Measurements from ENCODE around the gene SSX2IP.

The SSX2IP gene

DNA sequence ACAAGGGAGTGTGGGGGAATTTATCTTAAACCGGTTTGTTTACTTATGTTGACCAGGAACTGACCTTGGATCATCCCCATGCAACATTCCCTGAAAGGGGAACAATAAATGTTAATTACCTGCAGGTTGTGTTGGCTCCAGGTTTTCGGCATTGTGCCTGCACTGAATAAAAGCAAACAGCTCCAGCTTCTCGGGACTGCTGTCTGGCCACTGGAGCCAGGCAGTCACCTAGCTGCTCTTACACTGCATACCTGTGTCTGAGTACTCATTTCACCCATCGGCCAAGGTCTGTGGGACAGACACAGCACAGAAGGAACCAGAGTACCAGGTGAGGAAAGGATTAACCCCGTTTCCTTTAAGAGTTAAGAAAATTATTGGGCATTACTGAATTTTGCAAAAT, 83.3 kb downstream of the SSX2IP start:
- no peak for DNase-seq (ENCODE audit: extremely low read depth, low read depth)
- TF ChIP-seq, protein P1, sequence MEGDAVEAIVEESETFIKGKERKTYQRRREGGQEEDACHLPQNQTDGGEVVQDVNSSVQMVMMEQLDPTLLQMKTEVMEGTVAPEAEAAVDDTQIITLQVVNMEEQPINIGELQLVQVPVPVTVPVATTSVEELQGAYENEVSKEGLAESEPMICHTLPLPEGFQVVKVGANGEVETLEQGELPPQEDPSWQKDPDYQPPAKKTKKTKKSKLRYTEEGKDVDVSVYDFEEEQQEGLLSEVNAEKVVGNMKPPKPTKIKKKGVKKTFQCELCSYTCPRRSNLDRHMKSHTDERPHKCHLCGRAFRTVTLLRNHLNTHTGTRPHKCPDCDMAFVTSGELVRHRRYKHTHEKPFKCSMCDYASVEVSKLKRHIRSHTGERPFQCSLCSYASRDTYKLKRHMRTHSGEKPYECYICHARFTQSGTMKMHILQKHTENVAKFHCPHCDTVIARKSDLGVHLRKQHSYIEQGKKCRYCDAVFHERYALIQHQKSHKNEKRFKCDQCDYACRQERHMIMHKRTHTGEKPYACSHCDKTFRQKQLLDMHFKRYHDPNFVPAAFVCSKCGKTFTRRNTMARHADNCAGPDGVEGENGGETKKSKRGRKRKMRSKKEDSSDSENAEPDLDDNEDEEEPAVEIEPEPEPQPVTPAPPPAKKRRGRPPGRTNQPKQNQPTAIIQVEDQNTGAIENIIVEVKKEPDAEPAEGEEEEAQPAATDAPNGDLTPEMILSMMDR (IDR thresholded peaks at IDR 0.05; ENCODE audit: low read depth, low read length), result no peak

DNA sequence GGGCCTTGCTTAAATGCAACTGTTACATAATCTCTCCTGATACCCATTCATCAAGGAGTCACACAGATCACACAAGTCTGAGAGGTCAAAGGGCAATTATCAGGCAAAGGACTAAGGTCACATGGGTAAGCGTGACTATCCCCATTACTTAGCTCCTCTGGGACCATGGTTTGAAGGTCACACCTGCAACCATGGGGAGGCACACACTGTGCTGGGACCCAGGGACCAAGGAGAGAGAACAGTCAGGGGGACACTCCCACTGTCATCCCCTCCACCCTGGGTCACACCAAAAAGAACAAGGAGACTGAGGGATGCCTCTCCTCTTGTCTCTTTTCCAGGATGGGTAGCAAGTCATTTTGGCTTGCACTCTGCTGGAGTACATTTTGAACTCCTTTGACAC, 85.1 kb downstream of the SSX2IP start:
- TF ChIP-seq, protein P1 (IDR thresholded peaks at IDR 0.05; ENCODE audit: low read depth, low read length), result no peak

DNA sequence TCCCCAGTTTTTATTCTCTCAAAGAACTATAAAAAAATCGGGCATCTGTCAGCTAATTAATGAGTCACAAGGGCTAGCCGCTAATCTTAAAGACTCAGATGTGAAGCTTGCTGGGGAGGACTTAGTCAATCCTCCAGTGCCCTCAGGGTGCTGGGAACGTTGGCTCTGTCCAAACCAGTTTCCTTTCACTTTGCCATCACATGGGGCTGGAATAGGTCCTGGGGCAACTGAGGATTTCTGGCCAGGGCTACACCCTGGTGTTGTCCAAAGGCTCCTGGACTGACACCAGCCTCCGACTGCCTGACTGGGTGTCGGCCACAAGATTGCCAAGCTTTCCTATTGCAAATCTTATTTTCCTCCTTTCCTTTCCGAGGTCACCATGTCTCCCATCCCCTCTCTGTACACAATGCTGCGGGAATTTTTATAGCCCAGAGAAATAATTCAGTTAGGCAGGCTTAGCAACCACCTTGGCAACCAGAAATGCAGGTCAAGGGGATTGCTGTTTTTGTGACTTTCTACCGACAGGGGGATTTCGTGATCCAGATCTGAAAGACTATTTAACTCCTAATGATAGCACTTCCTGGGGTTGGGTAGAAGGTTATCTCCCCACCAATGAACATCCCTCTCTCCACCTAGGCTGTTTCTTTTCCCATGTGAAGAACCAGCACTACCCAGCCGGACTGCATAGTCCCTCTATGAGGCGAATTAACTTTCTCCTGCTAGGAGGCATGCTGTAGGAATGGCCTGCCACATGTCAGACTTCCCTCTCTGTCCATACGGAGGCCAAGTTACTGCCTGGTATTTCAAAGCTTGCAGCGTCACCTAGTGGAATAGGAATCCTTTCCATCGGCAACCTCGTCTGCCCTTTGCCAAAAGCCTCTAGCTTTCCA, 86.1 kb downstream of the SSX2IP start:
- TF ChIP-seq, protein P1 (IDR thresholded peaks at IDR 0.05; ENCODE audit: low read depth, low read length), result peak; percentile 48
- DNase-seq (ENCODE audit: extremely low read depth, low read depth), result no peak

More for the DNA sequence above, 85.1 kb downstream of the SSX2IP start:
- no peak for DNase-seq (ENCODE audit: extremely low read depth, low read depth)

DNA sequence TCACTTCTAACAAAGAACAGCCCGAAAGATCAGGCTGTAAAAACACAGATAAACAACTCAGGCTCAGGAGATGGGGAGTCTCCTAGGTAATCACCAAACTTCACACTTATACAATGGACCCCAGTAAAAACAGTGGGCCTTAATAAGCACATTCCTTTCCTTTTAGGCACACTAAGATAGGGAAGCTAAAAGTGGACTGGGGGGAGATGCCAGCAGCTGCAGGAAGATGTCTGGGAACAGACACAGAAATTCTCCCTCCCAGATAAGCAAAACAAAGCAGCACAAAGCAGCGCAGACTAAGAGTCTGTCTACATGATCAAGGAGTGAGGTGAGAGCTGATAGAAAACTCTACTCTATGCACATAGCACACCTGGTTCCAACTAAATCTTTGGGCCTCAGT, 87.0 kb downstream of the SSX2IP start:
- TF ChIP-seq, protein P1 (IDR thresholded peaks at IDR 0.05; ENCODE audit: low read depth, low read length), result no peak
- DNase-seq (ENCODE audit: extremely low read depth, low read depth), result no peak

DNA sequence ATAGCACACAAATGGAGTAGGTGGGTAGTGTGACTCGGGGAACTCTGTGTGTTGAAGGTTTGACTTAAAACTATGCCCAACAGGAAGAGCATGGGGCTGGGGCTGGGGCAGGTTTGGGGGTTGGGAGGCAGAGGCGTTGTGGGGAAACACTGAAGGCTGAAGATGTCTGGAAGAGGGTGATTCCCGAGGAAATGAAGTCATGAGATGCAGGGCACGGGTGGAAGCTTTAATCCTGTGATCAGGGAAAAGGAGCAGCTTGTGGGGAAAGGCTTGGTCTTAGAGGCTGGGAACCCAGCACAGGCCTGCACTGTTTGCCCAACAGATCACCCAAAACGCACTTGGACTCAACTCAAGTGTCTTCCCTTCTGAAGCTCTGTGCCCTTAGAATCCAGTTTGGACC, 89.5 kb downstream of the SSX2IP start:
- DNase-seq (ENCODE audit: extremely low read depth, low read depth), result no peak
- TF ChIP-seq, protein P1 (IDR thresholded peaks at IDR 0.05; ENCODE audit: low read depth, low read length), result no peak

DNA sequence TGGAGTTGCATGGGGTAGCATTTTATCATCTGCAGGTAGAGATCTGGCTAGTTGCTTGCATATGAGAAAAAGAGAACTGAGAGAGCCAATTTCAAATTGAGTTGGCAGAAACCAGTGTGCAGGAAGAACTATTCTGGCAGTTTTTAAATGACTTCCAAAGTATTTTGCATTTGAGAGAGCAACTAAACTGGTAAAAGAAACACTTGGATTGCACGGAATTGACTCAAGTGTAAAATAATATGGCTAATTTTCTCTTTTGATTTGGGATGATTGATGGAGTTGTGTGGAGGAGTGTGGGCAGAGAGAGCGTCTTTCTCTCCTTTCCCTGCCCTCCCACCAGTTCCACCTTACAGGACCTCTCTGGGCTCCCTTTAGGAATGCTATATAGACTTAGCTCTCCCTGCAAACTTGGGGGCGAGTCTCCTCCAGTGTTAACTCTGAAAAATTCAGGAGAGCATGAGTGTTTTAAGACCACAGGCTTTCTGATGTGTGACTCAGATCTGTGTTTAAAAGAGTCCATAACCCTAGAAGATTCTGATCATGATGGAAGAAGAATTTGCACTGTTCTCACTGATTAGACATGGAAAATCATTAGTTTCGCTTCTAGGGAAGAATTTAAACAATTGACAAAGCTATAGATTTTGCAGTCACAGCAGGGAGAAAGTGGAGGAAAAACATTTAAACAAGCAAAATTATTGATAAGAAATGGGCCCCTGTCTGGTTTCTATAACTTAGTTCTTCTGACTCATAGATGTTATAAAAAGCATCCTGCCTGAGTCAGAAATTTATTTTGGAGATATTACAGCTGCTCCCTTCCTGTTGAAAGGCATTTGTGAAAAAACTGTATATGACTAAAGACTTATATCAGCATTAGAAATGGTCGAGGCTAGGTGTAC, 91.2 kb downstream of the SSX2IP start:
- DNase-seq (ENCODE audit: extremely low read depth, low read depth), result no peak
- TF ChIP-seq, protein P1 (IDR thresholded peaks at IDR 0.05; ENCODE audit: low read depth, low read length), result no peak

DNA sequence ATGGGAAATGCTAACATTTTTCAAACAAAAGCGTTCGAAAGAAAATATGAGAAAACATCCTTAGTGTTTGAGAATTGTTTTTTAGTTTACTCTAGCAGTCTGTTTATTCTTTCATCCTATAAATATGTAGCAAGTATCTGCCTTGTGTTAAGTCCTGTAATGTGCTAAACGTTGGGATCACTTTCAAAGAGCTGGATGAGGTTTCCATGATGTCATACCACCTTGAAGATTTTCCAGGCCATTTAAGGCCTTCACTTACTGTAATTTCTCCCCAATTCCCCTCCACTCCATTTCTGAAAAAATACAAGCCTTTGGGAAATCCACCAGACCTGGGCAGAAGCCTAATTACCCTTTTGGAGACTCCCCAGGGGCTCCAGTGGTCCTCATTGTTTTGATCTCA, 91.8 kb downstream of the SSX2IP start:
- no peak for DNase-seq (ENCODE audit: extremely low read depth, low read depth)
- TF ChIP-seq, protein P1 (IDR thresholded peaks at IDR 0.05; ENCODE audit: low read depth, low read length), result no peak

All from AG09319 (cell line).